ENCODE results near the gene MT3. TPM values are rescaled to one million over a fixed set of nuclear protein-coding genes. Genes with fewer than 3 reads are reported as not detected.

Gene MT3
- total RNA-seq, 1 donor from 2014 or later, result not detected

DNA sequence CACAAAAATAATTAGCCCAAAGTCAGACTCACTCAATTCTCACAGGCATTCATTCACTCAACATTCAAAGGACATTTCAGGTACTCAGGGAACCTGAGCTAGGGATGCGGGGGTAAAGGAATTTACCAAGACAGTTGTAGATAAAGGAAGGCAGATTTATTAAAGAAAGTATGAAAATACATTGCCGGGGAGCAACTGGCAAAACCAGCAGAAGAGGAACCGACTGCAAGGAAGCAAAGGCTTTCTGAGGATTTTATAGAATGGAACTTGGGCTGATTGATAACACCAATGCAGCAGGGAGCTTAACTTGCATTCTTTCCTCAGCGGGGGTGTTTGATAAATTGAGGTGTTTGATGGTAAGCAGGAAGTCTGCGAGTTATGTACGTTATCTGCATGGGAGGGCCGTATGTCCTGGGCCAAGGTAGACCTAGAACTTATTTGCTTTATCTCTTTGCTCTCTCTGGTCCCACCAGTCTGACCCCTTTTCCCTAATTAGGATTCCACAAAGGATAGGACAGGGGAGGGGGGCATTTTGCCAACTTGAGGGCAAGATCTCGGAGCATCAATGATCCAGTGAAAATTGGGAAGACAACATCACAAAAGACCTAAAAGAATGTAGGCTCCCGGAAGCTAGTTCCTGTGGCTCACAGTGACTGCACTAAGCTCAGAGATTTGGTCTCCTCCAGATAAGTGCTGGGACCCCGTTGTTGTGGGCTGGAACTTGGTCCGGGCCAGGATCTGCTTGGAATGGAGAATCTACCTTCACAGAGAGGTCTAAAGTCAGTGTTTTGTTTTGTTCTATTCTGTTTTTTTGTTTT lies 5.8 kb upstream of the MT3 start:
- no peaks in the 10 kb centered on the region for H3K9me3 ChIP-seq
- DNase-seq (ENCODE audit: low spot score in 2 of 2), result no peak
- H3K4me1 ChIP-seq, result no peaks in the 10 kb centered on the region
- TF ChIP-seq, protein P1, sequence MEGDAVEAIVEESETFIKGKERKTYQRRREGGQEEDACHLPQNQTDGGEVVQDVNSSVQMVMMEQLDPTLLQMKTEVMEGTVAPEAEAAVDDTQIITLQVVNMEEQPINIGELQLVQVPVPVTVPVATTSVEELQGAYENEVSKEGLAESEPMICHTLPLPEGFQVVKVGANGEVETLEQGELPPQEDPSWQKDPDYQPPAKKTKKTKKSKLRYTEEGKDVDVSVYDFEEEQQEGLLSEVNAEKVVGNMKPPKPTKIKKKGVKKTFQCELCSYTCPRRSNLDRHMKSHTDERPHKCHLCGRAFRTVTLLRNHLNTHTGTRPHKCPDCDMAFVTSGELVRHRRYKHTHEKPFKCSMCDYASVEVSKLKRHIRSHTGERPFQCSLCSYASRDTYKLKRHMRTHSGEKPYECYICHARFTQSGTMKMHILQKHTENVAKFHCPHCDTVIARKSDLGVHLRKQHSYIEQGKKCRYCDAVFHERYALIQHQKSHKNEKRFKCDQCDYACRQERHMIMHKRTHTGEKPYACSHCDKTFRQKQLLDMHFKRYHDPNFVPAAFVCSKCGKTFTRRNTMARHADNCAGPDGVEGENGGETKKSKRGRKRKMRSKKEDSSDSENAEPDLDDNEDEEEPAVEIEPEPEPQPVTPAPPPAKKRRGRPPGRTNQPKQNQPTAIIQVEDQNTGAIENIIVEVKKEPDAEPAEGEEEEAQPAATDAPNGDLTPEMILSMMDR (IDR thresholded peaks at IDR 0.05), result no peak
- H3K4me3 ChIP-seq, result no peak overlapping the region
- H3K36me3 ChIP-seq, result no peaks in the 10 kb centered on the region
- H3K27ac ChIP-seq, result no peak overlapping the region
- intact Hi-C loops (cut with DNase I), result no loop called here
- no peaks in the 10 kb centered on the region for H3K27me3 ChIP-seq

DNA sequence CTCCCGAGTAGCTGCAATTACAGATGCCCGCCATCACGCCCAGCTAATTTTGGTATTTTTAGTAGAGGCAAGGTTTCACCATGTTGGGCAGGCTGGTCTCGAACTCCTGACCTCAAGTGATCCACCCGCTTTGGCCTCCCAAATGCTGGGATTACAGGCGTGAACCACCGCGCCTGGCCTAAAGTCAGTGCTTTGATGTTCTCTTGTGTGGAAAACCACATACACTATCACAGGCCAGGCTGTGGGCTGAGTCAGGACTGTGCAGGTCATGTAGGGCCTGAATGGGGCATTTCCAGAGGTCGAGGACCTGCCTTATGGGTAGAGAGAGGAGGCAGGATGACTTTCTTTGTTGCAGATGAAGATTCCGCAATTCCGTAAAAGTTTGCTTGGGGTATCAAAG lies 5.1 kb upstream of the MT3 start:
- no peak for DNase-seq (ENCODE audit: low spot score in 2 of 2)
- intact Hi-C loops (cut with DNase I), result no loop called here
- peaks cover 4% of the 10 kb centered on the region for H3K27me3 ChIP-seq
- H3K4me3 ChIP-seq, result no peak overlapping the region
- TF ChIP-seq, protein P1 (IDR thresholded peaks at IDR 0.05), result no peak
- H3K9me3 ChIP-seq, result no peaks in the 10 kb centered on the region
- no peaks in the 10 kb centered on the region for H3K36me3 ChIP-seq
- no peak overlapping the region for H3K27ac ChIP-seq
- H3K4me1 ChIP-seq, result peaks cover 3 to 5% of the 10 kb centered on the region in 2 donors

DNA sequence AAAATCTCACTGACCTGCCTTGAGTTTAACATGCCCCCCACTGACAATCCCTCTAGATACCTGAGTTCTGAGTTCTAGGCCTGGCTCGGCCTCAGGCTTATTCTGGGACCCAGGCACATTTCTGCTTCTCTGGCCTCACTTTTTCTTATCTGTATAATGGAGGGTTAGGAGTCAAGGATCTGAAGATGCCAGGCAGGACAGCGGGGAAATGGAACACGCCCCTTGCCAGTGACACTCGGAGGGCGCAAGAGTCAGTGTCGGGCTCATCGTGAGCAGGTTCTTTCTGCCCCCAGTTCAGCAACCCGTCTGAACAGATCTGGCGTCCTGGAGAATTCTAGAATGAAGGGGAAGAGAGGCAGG lies 567 bp upstream of the MT3 start:
- DNase-seq (ENCODE audit: low spot score in 2 of 2), result peak in 1 of 2 donors; percentile 53
- peak overlapping the region; percentile 59 to 65 for H3K4me3 ChIP-seq
- H3K27me3 ChIP-seq, result peaks cover 5% of the 10 kb centered on the region
- intact Hi-C loops (cut with DNase I), result no loop called here
- peaks cover 6 to 8% of the 10 kb centered on the region in 2 donors for H3K4me1 ChIP-seq
- TF ChIP-seq, protein P1 (IDR thresholded peaks at IDR 0.05), result no peak
- no peaks in the 10 kb centered on the region for H3K9me3 ChIP-seq
- H3K36me3 ChIP-seq, result no peaks in the 10 kb centered on the region
- no peak overlapping the region for H3K27ac ChIP-seq

DNA sequence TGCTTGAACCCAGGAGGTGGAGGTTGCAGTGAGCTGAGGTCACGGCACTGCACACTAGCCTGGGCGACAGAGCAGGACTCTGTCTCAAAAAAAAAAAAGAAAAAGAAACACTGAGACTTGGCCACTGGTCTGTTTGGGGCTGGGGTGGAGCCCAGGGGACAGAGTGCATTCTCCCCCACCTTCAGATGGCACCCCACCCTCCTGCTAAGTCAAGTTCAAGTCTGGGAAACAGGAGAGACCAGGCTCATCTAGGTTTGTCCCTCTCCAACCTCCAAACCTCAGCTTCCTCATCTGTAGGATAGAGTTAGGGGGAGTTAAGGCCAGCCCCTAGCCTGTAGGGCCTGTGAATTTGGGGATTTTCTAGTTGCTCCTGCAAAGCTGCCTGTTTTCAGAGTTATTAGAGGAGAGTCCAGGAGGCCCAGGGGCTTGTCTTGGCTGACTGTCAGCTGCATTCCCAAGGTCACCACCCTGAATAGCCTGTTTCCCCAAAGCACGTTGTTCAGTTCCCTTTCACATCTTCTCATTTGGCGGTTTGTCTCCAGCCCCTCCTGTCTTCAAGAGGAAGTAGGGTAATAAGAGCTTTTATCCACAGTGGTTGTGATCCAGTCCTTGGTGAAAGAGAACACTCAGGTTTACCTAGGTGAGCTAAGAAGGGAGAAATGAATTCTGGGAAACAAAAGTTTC lies 2.2 kb downstream of the MT3 start:
- TF ChIP-seq, protein P1 (IDR thresholded peaks at IDR 0.05), result no peak
- DNase-seq (ENCODE audit: low spot score in 2 of 2), result peak in 1 of 2 donors; percentile 22
- Histone ChIP-seq H3K4me1 (peaks cover 6 to 8% of the 10 kb centered on the region in 2 donors), H3K36me3 (no peaks in the 10 kb centered on the region), H3K27me3 (peaks cover 5% of the 10 kb centered on the region), H3K4me3 (no peak overlapping the region), H3K9me3 (no peaks in the 10 kb centered on the region), H3K27ac (no peak overlapping the region)
- intact Hi-C loops (cut with DNase I), result no loop called here

DNA sequence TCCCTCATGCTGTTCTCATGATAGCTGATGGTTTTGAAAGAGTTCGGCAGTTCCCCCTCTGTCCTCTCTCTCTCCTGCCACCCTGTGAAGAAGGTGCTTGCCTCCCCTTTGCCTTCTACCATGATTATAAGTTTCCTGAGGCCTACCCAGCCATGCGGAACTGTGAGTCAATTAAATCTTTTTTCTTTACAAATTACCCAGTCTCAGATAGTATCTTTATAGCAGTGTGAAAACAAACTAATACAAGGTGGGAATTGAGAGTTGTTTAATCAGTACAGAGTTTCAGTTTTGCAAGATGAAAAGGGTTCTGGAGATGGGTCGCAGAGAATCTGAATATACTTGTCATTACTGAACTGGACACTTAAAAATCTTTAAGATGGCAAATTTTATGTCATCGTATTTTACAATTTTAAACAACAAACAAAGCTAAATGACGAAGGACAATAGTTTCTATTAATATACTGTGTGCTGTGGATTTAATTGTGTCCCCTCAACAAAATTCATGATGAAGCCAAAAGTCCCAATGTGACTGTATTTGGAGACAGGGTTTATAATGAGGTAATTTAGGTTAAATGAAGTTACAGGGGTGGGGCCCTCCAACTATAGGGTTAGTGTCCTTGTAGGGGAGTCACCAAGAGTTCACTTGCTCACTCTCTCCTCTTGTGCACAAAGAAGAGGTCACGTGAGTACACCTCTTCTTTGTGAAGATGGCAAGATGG lies 4.4 kb downstream of the MT3 start:
- Histone ChIP-seq H3K27me3 (peaks cover 5% of the 10 kb centered on the region), H3K36me3 (no peaks in the 10 kb centered on the region), H3K27ac (no peak overlapping the region), H3K4me1 (peaks cover 6 to 8% of the 10 kb centered on the region in 2 donors), H3K9me3 (no peaks in the 10 kb centered on the region), H3K4me3 (no peak overlapping the region)
- no peak for DNase-seq (ENCODE audit: low spot score in 2 of 2)
- intact Hi-C loops (cut with DNase I), result no loop called here
- TF ChIP-seq, protein P1 (IDR thresholded peaks at IDR 0.05), result no peak
